Fibroblast of peridontal ligament (primary cell): ENCODE results near the gene NCMAP.

Experiments used
- DNase-seq: peaks from one replicate; pipeline ENCODE4 v3.0.0-alpha.2; 2010; ENCODE audit errors: extremely low read depth

Gene NCMAP

GRCh38 chr1:24570265-24571125 is 14.6 kb downstream of the NCMAP start:
- DNase-seq = no peak

GRCh38 chr1:24572301-24572700 is 16.4 kb downstream of the NCMAP start:
- DNase-seq = no peak

- no peak for DNase-seq
Observed at GRCh38 chr1:24575905-24576587, 20.2 kb downstream of the NCMAP start.

GRCh38 chr1:24578846-24579245 is 23.0 kb downstream of the NCMAP start:
- DNase-seq = no peak

- DNase-seq = no peak
Observed at GRCh38 chr1:24580756-24581155, 24.9 kb downstream of the NCMAP start.

GRCh38 chr1:24584171-24584647 is 28.3 kb downstream of the NCMAP start:
- no peak for DNase-seq

GRCh38 chr1:24586119-24586518 is 30.2 kb downstream of the NCMAP start:
- no peak for DNase-seq

- DNase-seq = peak; percentile 56
Observed at GRCh38 chr1:24586970-24587820, 31.3 kb downstream of the NCMAP start.

- DNase-seq = no peak
Observed at GRCh38 chr1:24588573-24588972, 32.7 kb downstream of the NCMAP start.

GRCh38 chr1:24589200-24589599 is 33.3 kb downstream of the NCMAP start:
- no peak for DNase-seq

- DNase-seq = no peak
Observed at GRCh38 chr1:24591781-24592180, 35.9 kb downstream of the NCMAP start.

- no peak for DNase-seq
Observed at GRCh38 chr1:24594328-24594598, 38.4 kb downstream of the NCMAP start.

GRCh38 chr1:24596401-24596880 is 40.6 kb downstream of the NCMAP start:
- no peak for DNase-seq

- no peak for DNase-seq
Observed at GRCh38 chr1:24599265-24599664, 43.4 kb downstream of the NCMAP start.

GRCh38 chr1:24600551-24600950 is 44.7 kb downstream of the NCMAP start:
- DNase-seq = no peak

GRCh38 chr1:24605534-24606295 is 49.8 kb downstream of the NCMAP start:
- DNase-seq = no peak

GRCh38 chr1:24606296-24606605 is 50.4 kb downstream of the NCMAP start:
- DNase-seq = no peak

GRCh38 chr1:24606621-24607020 is 50.7 kb downstream of the NCMAP start:
- DNase-seq = no peak

GRCh38 chr1:24609949-24610517 is 54.1 kb downstream of the NCMAP start:
- DNase-seq = no peak

- DNase-seq = no peak
Observed at GRCh38 chr1:24619376-24619775, 63.5 kb downstream of the NCMAP start.

GRCh38 chr1:24620678-24621077 is 64.8 kb downstream of the NCMAP start:
- DNase-seq = no peak
